ENCODE data around the gene ZNF862. TPM values are rescaled to one million over a fixed set of nuclear protein-coding genes. Genes with fewer than 3 reads are reported as not detected.

The ZNF862 gene
- total RNA-seq, 2 donors from 2014 or later: 31.4 to 39.0 TPM

- Mint-ChIP-seq H3K27me3 (ENCODE audit: low read depth) (no peaks in the 10 kb centered on the region), H3K36me3 (ENCODE audit: insufficient read depth in 2 of 2) (peaks cover 0 to 2% of the 10 kb centered on the region in 2 donors), H3K4me3 (no peak overlapping the region), H3K9me3 (no peaks in the 10 kb centered on the region), H3K27ac (no peak overlapping the region), H3K4me1 (ENCODE audit: low read depth) (peaks cover 38% of the 10 kb centered on the region)
- ATAC-seq (replicated peaks in 1 of 2): no peak
- no peak for DNase-seq
These were observed 11.0 kb downstream of the ZNF862 start for GRCh38 chr7:149849174-149849573.

GRCh38 chr7:149850007-149850594 is 11.9 kb downstream of the ZNF862 start:
- H3K36me3 Mint-ChIP-seq (ENCODE audit: insufficient read depth in 2 of 2): peaks cover 0 to 2% of the 10 kb centered on the region in 2 donors
- DNase-seq: no peak

GRCh38 chr7:149850716-149851115 is 12.5 kb downstream of the ZNF862 start:
- Mint-ChIP-seq H3K4me1 (ENCODE audit: low read depth) (peaks cover 41% of the 10 kb centered on the region), H3K9me3 (no peaks in the 10 kb centered on the region), H3K27ac (no peak overlapping the region), H3K36me3 (ENCODE audit: insufficient read depth in 2 of 2) (no peaks in the 10 kb centered on the region), H3K4me3 (no peak overlapping the region), H3K27me3 (ENCODE audit: low read depth) (no peaks in the 10 kb centered on the region)
- no peak for ATAC-seq (replicated peaks in 1 of 2)
- DNase-seq: no peak

More at GRCh38 chr7:149850007-149850594, 11.9 kb downstream of the ZNF862 start:
- H3K4me3 Mint-ChIP-seq: peak overlapping the region in 1 of 2 donors; percentile 28
- peaks cover 40% of the 10 kb centered on the region for H3K4me1 Mint-ChIP-seq (ENCODE audit: low read depth)
- H3K9me3 Mint-ChIP-seq: no peaks in the 10 kb centered on the region
- H3K27me3 Mint-ChIP-seq (ENCODE audit: low read depth): no peaks in the 10 kb centered on the region
- no peak for ATAC-seq (replicated peaks in 1 of 2)
- H3K27ac Mint-ChIP-seq: no peak overlapping the region

- Mint-ChIP-seq H3K36me3 (ENCODE audit: insufficient read depth in 2 of 2) (no peaks in the 10 kb centered on the region), H3K4me1 (ENCODE audit: low read depth) (peaks cover 49% of the 10 kb centered on the region), H3K27me3 (ENCODE audit: low read depth) (no peaks in the 10 kb centered on the region), H3K4me3 (no peak overlapping the region), H3K9me3 (no peaks in the 10 kb centered on the region), H3K27ac (no peak overlapping the region)
- DNase-seq (no peak), ATAC-seq (replicated peaks in 1 of 2) (no peak)
These were observed 13.3 kb downstream of the ZNF862 start for GRCh38 chr7:149851449-149851848.

GRCh38 chr7:149853157-149853556 is 15.0 kb downstream of the ZNF862 start:
- ATAC-seq (replicated peaks in 1 of 2): no peak
- no peak for DNase-seq
- H3K27ac Mint-ChIP-seq: no peak overlapping the region
- H3K4me1 Mint-ChIP-seq (ENCODE audit: low read depth): peaks cover 59% of the 10 kb centered on the region
- no peaks in the 10 kb centered on the region for H3K9me3 Mint-ChIP-seq
- no peaks in the 10 kb centered on the region for H3K36me3 Mint-ChIP-seq (ENCODE audit: insufficient read depth in 2 of 2)
- no peak overlapping the region for H3K4me3 Mint-ChIP-seq
- H3K27me3 Mint-ChIP-seq (ENCODE audit: low read depth): no peaks in the 10 kb centered on the region

GRCh38 chr7:149854611-149855360 is 16.6 kb downstream of the ZNF862 start:
- peak; percentile 33 to 44 for ATAC-seq (replicated peaks in 1 of 2)
- Mint-ChIP-seq H3K27me3 (ENCODE audit: low read depth) (no peaks in the 10 kb centered on the region), H3K36me3 (ENCODE audit: insufficient read depth in 2 of 2) (peaks cover 0 to 2% of the 10 kb centered on the region in 2 donors), H3K4me1 (ENCODE audit: low read depth) (peaks cover 53% of the 10 kb centered on the region), H3K4me3 (no peak overlapping the region), H3K9me3 (no peaks in the 10 kb centered on the region), H3K27ac (no peak overlapping the region)
- DNase-seq: no peak

- peaks cover 0 to 2% of the 10 kb centered on the region in 2 donors for H3K36me3 Mint-ChIP-seq (ENCODE audit: insufficient read depth in 2 of 2)
- H3K27ac Mint-ChIP-seq: peak overlapping the region; percentile 55
- H3K9me3 Mint-ChIP-seq: no peaks in the 10 kb centered on the region
- no peaks in the 10 kb centered on the region for H3K27me3 Mint-ChIP-seq (ENCODE audit: low read depth)
- DNase-seq (no peak), ATAC-seq (replicated peaks in 1 of 2) (peak; percentile 45 to 48)
- peaks cover 45% of the 10 kb centered on the region for H3K4me1 Mint-ChIP-seq (ENCODE audit: low read depth)
- H3K4me3 Mint-ChIP-seq: peak overlapping the region; percentile 47 to 64
These were observed 17.5 kb downstream of the ZNF862 start for GRCh38 chr7:149855361-149856305.

- Mint-ChIP-seq H3K36me3 (ENCODE audit: insufficient read depth in 2 of 2) (peaks cover 0 to 2% of the 10 kb centered on the region in 2 donors), H3K4me1 (ENCODE audit: low read depth) (peaks cover 41% of the 10 kb centered on the region), H3K9me3 (no peaks in the 10 kb centered on the region), H3K27ac (peak overlapping the region; percentile 0), H3K27me3 (ENCODE audit: low read depth) (no peaks in the 10 kb centered on the region), H3K4me3 (peak overlapping the region; percentile 43 to 64)
- ATAC-seq (replicated peaks in 1 of 2) (peak; percentile 79 to 83), DNase-seq (peak in 1 of 2 donors; percentile 44)
These were observed 18.4 kb downstream of the ZNF862 start for GRCh38 chr7:149856583-149856982.

- H3K9me3 Mint-ChIP-seq: no peaks in the 10 kb centered on the region
- peaks cover 0 to 2% of the 10 kb centered on the region in 2 donors for H3K36me3 Mint-ChIP-seq (ENCODE audit: insufficient read depth in 2 of 2)
- H3K4me3 Mint-ChIP-seq: no peak overlapping the region
- no peak overlapping the region for H3K27ac Mint-ChIP-seq
- H3K27me3 Mint-ChIP-seq (ENCODE audit: low read depth): no peaks in the 10 kb centered on the region
- DNase-seq (no peak), ATAC-seq (replicated peaks in 1 of 2) (no peak)
- peaks cover 39% of the 10 kb centered on the region for H3K4me1 Mint-ChIP-seq (ENCODE audit: low read depth)
These were observed 21.2 kb downstream of the ZNF862 start for GRCh38 chr7:149859369-149859768.

GRCh38 chr7:149859876-149860275 is 21.7 kb downstream of the ZNF862 start:
- no peaks in the 10 kb centered on the region for H3K27me3 Mint-ChIP-seq (ENCODE audit: low read depth)
- no peak overlapping the region for H3K4me3 Mint-ChIP-seq
- H3K4me1 Mint-ChIP-seq (ENCODE audit: low read depth): peaks cover 37% of the 10 kb centered on the region
- no peak for ATAC-seq (replicated peaks in 1 of 2)
- no peak overlapping the region for H3K27ac Mint-ChIP-seq
- H3K36me3 Mint-ChIP-seq (ENCODE audit: insufficient read depth in 2 of 2): peaks cover 0 to 2% of the 10 kb centered on the region in 2 donors
- no peaks in the 10 kb centered on the region for H3K9me3 Mint-ChIP-seq
- DNase-seq: no peak

- no peak for ATAC-seq (replicated peaks in 1 of 2)
- Mint-ChIP-seq H3K9me3 (no peaks in the 10 kb centered on the region), H3K27ac (no peak overlapping the region), H3K36me3 (ENCODE audit: insufficient read depth in 2 of 2) (peaks cover 0 to 2% of the 10 kb centered on the region in 2 donors), H3K27me3 (ENCODE audit: low read depth) (no peaks in the 10 kb centered on the region), H3K4me3 (no peak overlapping the region), H3K4me1 (ENCODE audit: low read depth) (peaks cover 37% of the 10 kb centered on the region)
- peak; percentile 33 to 41 for DNase-seq
These were observed 22.9 kb downstream of the ZNF862 start for GRCh38 chr7:149860821-149861727.

- Mint-ChIP-seq H3K36me3 (ENCODE audit: insufficient read depth in 2 of 2) (peaks cover 0 to 2% of the 10 kb centered on the region in 2 donors), H3K9me3 (no peaks in the 10 kb centered on the region), H3K27me3 (ENCODE audit: low read depth) (no peaks in the 10 kb centered on the region), H3K4me1 (ENCODE audit: low read depth) (peaks cover 37% of the 10 kb centered on the region), H3K4me3 (no peak overlapping the region), H3K27ac (no peak overlapping the region)
- DNase-seq: no peak
- ATAC-seq (replicated peaks in 1 of 2): no peak
These were observed 23.5 kb downstream of the ZNF862 start for GRCh38 chr7:149861728-149862045.

All from activated T-cell treated with anti-CD3 and anti-CD28 coated beads, Interleukin-2, amount 50 U/mL, for 72 hours (primary cell).